ENCODE measurements around the gene THSD7A.

DNA sequence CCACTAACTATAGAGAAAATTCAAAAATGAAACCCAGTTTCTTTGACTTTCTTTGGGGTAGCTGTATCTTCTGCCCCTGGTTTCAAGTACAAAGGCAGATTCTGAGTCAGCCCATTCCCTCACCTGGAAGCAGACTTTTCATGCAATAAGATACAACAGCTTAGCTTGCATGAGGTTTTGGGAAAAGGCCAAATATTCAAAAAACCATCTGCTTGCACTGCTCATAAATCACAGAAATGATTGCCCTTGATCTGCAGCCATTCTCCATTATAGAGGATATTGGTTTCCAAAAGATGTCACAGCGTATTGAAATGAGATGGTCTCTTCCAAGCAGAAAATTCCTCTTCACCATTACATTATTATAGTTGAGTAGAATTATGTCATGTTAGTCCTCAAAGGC lies 504.4 kb downstream of the THSD7A start:
- TF ChIP-seq, protein P1, sequence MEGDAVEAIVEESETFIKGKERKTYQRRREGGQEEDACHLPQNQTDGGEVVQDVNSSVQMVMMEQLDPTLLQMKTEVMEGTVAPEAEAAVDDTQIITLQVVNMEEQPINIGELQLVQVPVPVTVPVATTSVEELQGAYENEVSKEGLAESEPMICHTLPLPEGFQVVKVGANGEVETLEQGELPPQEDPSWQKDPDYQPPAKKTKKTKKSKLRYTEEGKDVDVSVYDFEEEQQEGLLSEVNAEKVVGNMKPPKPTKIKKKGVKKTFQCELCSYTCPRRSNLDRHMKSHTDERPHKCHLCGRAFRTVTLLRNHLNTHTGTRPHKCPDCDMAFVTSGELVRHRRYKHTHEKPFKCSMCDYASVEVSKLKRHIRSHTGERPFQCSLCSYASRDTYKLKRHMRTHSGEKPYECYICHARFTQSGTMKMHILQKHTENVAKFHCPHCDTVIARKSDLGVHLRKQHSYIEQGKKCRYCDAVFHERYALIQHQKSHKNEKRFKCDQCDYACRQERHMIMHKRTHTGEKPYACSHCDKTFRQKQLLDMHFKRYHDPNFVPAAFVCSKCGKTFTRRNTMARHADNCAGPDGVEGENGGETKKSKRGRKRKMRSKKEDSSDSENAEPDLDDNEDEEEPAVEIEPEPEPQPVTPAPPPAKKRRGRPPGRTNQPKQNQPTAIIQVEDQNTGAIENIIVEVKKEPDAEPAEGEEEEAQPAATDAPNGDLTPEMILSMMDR (IDR thresholded peaks at IDR 0.05), result no peak
- no peak for TF ChIP-seq POLR2A (IDR thresholded peaks at IDR 0.05)

All from heart left ventricle (tissue), 13 donors.